ENCODE results near the gene MERTK. TPM values are rescaled to one million over a fixed set of nuclear protein-coding genes. Genes with fewer than 3 reads are reported as not detected.
"Not testable (repeated sequence)": the region's sequence is repeated elsewhere in the genome, so short reads cannot be mapped to it uniquely, and the experiment has no call there.

Gene MERTK
- total and polyA plus RNA-seq, 3 donors from 2014 or later: 28.9 to 74.2 (median 73.8) TPM

GRCh38 chr2:112032689-112033465 lies 134.5 kb downstream of the MERTK start:
- TF ChIP-seq POLR2A (IDR thresholded peaks at IDR 0.05): no peak
- TF ChIP-seq, protein P1, sequence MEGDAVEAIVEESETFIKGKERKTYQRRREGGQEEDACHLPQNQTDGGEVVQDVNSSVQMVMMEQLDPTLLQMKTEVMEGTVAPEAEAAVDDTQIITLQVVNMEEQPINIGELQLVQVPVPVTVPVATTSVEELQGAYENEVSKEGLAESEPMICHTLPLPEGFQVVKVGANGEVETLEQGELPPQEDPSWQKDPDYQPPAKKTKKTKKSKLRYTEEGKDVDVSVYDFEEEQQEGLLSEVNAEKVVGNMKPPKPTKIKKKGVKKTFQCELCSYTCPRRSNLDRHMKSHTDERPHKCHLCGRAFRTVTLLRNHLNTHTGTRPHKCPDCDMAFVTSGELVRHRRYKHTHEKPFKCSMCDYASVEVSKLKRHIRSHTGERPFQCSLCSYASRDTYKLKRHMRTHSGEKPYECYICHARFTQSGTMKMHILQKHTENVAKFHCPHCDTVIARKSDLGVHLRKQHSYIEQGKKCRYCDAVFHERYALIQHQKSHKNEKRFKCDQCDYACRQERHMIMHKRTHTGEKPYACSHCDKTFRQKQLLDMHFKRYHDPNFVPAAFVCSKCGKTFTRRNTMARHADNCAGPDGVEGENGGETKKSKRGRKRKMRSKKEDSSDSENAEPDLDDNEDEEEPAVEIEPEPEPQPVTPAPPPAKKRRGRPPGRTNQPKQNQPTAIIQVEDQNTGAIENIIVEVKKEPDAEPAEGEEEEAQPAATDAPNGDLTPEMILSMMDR (IDR thresholded peaks at IDR 0.05): peak in 1 of 3 experiments; percentile 12
- Histone ChIP-seq H3K36me3 (ENCODE audit: low read depth, missing control alignments) (no peaks in the 10 kb centered on the region), H3K27ac (peak overlapping the region in 1 of 2 donors; percentile 58), H3K4me3 (no peak overlapping the region), H3K9me3 (no peaks in the 10 kb centered on the region), H3K27me3 (no peaks in the 10 kb centered on the region), H3K4me1 (peaks cover 11% of the 10 kb centered on the region)
- 30 to 37% methylated on average over 4 of the region's 4 CpGs for WGBS, 2 donors
- intact Hi-C loops (cut with DNase I; ENCODE audit: low total_unique reads): no loop called here
- DNase-seq: peak; percentile 55

- Histone ChIP-seq H3K27me3 (no peaks in the 10 kb centered on the region), H3K4me1 (peaks cover 11% of the 10 kb centered on the region), H3K4me3 (no peak overlapping the region), H3K27ac (no peak overlapping the region), H3K36me3 (ENCODE audit: low read depth, missing control alignments) (no peaks in the 10 kb centered on the region), H3K9me3 (no peaks in the 10 kb centered on the region)
- TF ChIP-seq POLR2A (IDR thresholded peaks at IDR 0.05): no peak
- TF ChIP-seq, protein P1 (IDR thresholded peaks at IDR 0.05): no peak
- 30 to 46% methylated on average over 1 of the region's 1 CpG for WGBS, 2 donors
- intact Hi-C loops (cut with DNase I; ENCODE audit: low total_unique reads): no loop called here
- no peak for DNase-seq
These were observed 135.2 kb downstream of the MERTK start for GRCh38 chr2:112033600-112033999.

DNA sequence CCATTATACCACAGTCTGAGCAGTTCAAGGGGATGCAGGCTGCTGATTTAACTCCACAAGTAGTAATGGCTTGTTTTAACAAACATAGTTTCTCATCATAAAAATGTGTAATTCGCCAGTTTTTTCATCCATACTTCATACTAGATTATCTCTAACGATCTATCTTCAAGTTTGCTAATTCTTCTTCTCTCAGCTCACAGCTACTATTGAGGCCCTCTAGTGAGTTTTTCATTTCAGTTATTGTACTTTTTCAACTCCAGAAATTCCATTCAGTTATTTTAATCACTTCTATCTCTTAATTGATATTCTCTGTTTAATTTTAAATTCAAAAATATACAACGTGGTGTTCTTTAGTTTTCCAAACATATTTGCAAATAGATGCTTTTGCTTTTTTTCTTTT lies 136.5 kb downstream of the MERTK start:
- H3K27ac ChIP-seq: no peak overlapping the region
- H3K36me3 ChIP-seq (ENCODE audit: low read depth, missing control alignments): no peaks in the 10 kb centered on the region
- no peaks in the 10 kb centered on the region for H3K27me3 ChIP-seq
- TF ChIP-seq, protein P1 (IDR thresholded peaks at IDR 0.05): no peak
- TF ChIP-seq POLR2A (IDR thresholded peaks at IDR 0.05): no peak
- H3K4me1 ChIP-seq: peaks cover 11% of the 10 kb centered on the region
- 76 to 92% methylated on average over 3 of the region's 3 CpGs for WGBS, 2 donors
- H3K4me3 ChIP-seq: no peak overlapping the region
- H3K9me3 ChIP-seq: no peaks in the 10 kb centered on the region
- intact Hi-C loops (cut with DNase I; ENCODE audit: low total_unique reads): no loop called here
- DNase-seq: no peak

- 73 to 93% methylated on average over 1 of the region's 1 CpG for WGBS, 2 donors
- no peak for TF ChIP-seq POLR2A (IDR thresholded peaks at IDR 0.05)
- TF ChIP-seq, protein P1 (IDR thresholded peaks at IDR 0.05): no peak
- Histone ChIP-seq H3K4me3 (no peak overlapping the region), H3K9me3 (no peaks in the 10 kb centered on the region), H3K27ac (no peak overlapping the region), H3K27me3 (no peaks in the 10 kb centered on the region), H3K4me1 (peaks cover 11% of the 10 kb centered on the region), H3K36me3 (ENCODE audit: low read depth, missing control alignments) (no peaks in the 10 kb centered on the region)
- no peak for DNase-seq
- intact Hi-C loops (cut with DNase I; ENCODE audit: low total_unique reads): no loop called here
These were observed 137.4 kb downstream of the MERTK start for GRCh38 chr2:112035786-112036185.

- H3K27ac ChIP-seq; H3K4me1 ChIP-seq; H3K36me3 ChIP-seq (ENCODE audit: low read depth, missing control alignments); intact Hi-C loops (cut with DNase I; ENCODE audit: low total_unique reads); H3K27me3 ChIP-seq; H3K9me3 ChIP-seq; DNase-seq; H3K4me3 ChIP-seq: not testable (repeated sequence)
- WGBS, 2 donors: 93% methylated on average over 11 to 12 of the region's 12 CpGs
These were observed 141.1 kb downstream of the MERTK start for GRCh38 chr2:112039556-112039955.

DNA sequence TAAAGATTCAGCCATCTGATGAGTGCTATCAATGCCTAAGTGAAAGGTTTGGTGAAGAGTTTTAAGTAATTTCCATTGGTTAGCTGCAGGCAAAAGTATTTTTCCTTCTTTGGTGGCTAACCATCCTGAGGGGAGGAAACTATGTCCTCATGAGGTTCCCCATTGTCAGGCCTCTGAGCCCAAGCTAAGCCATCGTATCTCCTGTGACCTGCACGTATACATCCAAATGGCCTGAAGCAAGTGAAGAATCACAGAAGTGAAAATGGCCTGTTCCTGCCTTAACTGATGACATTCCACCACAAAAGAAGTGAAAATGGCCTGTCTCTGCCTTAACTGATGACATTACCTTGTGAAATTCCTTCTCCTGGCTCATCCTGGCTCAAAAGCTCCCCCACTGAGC lies 141.7 kb downstream of the MERTK start:
- intact Hi-C loops (cut with DNase I; ENCODE audit: low total_unique reads); H3K4me3 ChIP-seq; H3K27ac ChIP-seq; DNase-seq; H3K9me3 ChIP-seq; H3K4me1 ChIP-seq; H3K36me3 ChIP-seq (ENCODE audit: low read depth, missing control alignments); H3K27me3 ChIP-seq: not testable (repeated sequence)
- WGBS, 2 donors: 94 to 100% methylated on average over 2 of the region's 2 CpGs

GRCh38 chr2:112041460-112041859 lies 143.1 kb downstream of the MERTK start:
- H3K4me1 ChIP-seq; H3K4me3 ChIP-seq; DNase-seq; H3K36me3 ChIP-seq (ENCODE audit: low read depth, missing control alignments); H3K27ac ChIP-seq; H3K27me3 ChIP-seq; H3K9me3 ChIP-seq; intact Hi-C loops (cut with DNase I; ENCODE audit: low total_unique reads): not testable (repeated sequence)
- 41 to 56% methylated on average over 6 of the region's 6 CpGs for WGBS, 2 donors
